ENCODE data around the gene DNAJA3.
A peak's percentile ranks its signal among the peaks of the same experiment; 100 is the strongest.

Gene DNAJA3

GRCh38 chr16:4425378-4426020, at the start of gene DNAJA3:
DNAJA3 (plus strand) TSS chr16:4425868; CDS start chr16:4425882, 14 bp downstream.
- peak; percentile 98 for DNase-seq

DNA sequence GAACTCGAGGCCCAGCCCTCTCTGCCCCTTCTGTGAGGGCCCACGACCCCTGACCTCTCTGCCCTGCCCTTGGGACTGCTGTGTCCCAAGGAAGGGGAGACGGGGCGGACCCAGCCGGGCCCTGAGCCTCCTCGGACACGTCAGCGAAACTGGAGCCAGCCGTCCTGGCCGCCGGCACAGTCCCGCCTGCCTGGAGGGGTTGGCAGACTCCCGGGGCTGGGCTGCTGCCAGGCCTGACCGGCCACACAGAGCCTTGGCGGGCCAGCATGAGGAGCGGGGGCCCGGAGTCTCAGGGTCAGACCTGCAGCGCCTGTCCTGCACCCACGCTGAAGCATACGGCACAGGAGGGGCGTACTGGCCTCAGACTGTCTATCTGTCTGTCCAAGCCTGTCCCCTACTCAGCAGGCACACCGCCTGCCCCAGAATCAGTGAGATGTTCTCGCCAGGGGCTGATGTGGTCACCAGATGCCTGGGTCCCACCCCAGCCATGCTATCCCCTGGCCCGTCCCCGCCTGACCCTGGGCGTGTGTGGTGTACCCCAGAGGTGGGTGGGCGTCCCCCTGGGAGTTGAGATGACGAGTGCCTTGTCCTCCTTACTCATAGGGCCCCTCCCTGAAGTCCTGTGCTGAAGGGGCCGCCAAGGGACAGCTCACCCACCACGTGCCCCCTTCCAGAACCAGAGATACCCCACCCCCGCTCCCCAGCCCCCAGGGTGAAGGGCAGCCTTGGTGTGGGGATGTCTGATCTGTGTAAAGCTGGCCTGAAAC, 49.4 kb upstream of the DNAJA3 start:
- DNase-seq, result peak; percentile 18

- peak; percentile 11 for DNase-seq
Observed at GRCh38 chr16:4376893-4377572, 48.6 kb upstream of the DNAJA3 start.

- no peak for DNase-seq
Observed at GRCh38 chr16:4377573-4378154, 48.0 kb upstream of the DNAJA3 start.

GRCh38 chr16:4378161-4378666, 47.5 kb upstream of the DNAJA3 start:
- DNase-seq, result no peak

- no peak for DNase-seq
Observed at GRCh38 chr16:4378999-4379690, 46.5 kb upstream of the DNAJA3 start.

GRCh38 chr16:4380119-4381063, 45.3 kb upstream of the DNAJA3 start:
- peak; percentile 41 for DNase-seq

- no peak for DNase-seq
Observed at GRCh38 chr16:4381072-4381934, 44.4 kb upstream of the DNAJA3 start.

DNA sequence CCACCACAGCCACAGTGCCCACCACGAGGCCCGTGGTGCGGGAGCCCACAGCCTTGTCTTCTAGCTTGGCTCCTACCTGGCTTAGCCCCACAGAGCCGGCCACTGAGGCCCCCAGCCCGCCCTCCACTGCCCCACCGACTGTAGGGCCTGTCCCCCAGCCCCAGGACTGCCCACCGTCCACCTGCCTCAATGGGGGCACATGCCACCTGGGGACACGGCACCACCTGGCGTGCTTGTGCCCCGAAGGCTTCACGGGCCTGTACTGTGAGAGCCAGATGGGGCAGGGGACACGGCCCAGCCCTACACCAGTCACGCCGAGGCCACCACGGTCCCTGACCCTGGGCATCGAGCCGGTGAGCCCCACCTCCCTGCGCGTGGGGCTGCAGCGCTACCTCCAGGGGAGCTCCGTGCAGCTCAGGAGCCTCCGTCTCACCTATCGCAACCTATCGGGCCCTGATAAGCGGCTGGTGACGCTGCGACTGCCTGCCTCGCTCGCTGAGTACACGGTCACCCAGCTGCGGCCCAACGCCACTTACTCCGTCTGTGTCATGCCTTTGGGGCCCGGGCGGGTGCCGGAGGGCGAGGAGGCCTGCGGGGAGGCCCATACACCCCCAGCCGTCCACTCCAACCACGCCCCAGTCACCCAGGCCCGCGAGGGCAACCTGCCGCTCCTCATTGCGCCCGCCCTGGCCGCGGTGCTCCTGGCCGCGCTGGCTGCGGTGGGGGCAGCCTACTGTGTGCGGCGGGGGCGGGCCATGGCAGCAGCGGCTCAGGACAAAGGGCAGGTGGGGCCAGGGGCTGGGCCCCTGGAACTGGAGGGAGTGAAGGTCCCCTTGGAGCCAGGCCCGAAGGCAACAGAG, 43.5 kb upstream of the DNAJA3 start:
- DNase-seq, result no peak

DNA sequence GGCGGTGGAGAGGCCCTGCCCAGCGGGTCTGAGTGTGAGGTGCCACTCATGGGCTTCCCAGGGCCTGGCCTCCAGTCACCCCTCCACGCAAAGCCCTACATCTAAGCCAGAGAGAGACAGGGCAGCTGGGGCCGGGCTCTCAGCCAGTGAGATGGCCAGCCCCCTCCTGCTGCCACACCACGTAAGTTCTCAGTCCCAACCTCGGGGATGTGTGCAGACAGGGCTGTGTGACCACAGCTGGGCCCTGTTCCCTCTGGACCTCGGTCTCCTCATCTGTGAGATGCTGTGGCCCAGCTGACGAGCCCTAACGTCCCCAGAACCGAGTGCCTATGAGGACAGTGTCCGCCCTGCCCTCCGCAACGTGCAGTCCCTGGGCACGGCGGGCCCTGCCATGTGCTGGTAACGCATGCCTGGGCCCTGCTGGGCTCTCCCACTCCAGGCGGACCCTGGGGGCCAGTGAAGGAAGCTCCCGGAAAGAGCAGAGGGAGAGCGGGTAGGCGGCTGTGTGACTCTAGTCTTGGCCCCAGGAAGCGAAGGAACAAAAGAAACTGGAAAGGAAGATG, 42.8 kb upstream of the DNAJA3 start:
- no peak for DNase-seq

- no peak for DNase-seq
Observed at GRCh38 chr16:4383591-4384444, 41.9 kb upstream of the DNAJA3 start.

- DNase-seq, result peak; percentile 66
Observed at GRCh38 chr16:4384509-4384942, 41.1 kb upstream of the DNAJA3 start.

DNA sequence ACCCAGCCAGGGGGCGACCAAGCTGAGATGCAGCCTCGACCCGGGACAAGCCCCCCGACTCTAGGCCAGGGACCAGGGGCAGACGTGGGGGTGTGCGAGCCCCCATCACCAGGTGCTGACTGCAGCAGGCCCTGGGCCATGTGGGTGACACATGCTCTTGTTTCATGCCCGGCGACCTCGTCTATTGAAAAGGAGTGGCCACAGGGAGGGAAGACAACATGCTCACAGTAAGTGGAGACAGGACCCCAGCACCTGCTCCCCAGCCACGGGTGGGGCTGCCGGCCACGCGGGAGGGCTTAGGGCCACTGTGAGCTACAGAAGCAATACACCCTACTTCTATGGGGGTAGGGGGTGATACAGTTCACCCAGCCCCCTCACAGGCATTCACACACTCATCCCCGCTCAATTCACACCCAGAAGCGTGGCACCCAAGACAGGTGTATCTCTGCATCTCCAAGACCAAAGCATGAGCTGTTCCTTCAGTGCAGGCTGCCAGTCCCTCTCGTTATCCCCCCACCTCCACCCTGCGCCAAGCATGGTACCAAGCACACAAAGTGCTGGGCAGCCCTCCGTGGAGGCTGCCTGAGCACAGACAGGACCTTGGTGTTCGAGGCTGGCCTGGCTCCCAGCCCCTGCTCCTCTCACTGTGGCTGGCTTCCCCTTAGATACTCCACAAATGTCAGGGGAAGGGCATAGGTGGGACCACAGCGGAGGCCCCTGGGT, 40.4 kb upstream of the DNAJA3 start:
- peak; percentile 6 for DNase-seq

GRCh38 chr16:4385789-4386450, 39.7 kb upstream of the DNAJA3 start:
- peak; percentile 4 for DNase-seq

DNA sequence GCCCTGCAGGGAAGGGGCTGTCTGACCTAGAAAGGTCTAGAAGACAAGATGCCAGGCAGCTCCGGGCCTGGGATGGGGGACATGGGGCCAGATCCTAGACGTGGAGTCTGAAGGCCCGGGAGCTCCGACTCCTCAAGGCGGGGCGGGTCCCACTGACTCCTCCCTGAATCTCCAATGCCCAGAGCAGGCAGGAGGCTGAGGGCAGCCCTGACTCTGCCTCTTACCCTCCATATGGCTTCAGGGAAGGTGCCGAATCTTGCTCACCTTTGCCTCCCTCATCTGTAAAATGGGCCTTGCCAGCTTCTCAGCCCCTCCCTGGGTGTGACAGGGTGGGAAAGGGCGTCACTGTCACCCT, 39.2 kb upstream of the DNAJA3 start:
- no peak for DNase-seq

DNA sequence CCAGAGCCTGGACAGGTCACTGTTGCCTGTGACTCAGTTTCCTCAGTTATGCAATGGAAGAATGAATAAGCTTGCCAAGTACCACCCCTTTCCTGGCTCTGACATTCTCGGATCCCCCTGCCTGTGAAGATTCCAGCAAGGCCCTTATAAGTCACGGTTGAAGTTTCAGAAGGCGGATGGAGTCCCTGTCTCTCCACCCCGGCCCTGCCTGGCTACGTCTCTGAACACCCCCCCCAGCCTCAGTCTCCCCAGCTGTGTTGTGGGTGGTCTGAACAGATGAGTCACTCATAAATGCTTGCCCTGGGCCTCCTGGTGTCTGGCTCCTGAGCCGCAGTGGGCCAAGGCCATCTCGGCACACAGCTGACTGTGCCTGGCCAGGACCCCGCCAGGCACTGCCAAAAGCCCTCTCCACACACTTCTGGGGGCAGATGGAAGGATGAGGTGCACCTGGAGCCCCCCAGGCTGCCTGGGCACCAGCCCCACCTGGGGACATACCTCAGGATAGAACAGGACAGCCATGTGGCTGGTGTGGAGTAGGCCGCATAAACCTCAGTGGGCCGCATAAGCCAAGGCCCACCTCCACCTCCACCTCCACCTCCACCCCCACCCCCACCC, 38.6 kb upstream of the DNAJA3 start:
- no peak for DNase-seq

All from eye (tissue), 1 donor.